HCT116 (cell line): ENCODE results near the gene IGSF21. TPM values are rescaled to one million over a fixed set of nuclear protein-coding genes. Genes with fewer than 3 reads are reported as not detected.

Experiments used
- ATAC-seq: fragments of 200-7000 bp; cut with Tn5 transposase; 2 replicates; pipeline ENCODE4 v1.9.1; 2020; ENCODE audit warnings: mild to moderate bottlenecking, moderate library complexity
- BruUV-seq: library from RNA; stranded (reverse); fragments of 400-500 nt; replicated peaks from 2 replicates; lab custom pipeline; 2021; lab: Mats Ljungman, UMichigan
- CTCF ChIA-PET: fragments of 300-600 bp; sonication (Branson Sonifier 250); formaldehyde crosslinking; loops from one replicate; lab custom pipeline; 2021; ENCODE audit warnings: antibody characterized with exemption; lab: Charles Lee
- POLR2A ChIA-PET: fragments of 300-600, 350-600 bp; sonication (Branson Sonifier 250); formaldehyde crosslinking; loops from one replicate; lab custom pipeline; 2021; ENCODE audit warnings: antibody characterized with exemption; lab: Charles Lee
- RAD21 ChIA-PET, 2 experiments: fragments of 300-600 bp; sonication (Branson Sonifier 250); formaldehyde crosslinking; loops; one replicate each; lab custom pipeline; 2023; ENCODE audit warnings: low total read pairs in 2 of 2; ENCODE audit not compliant: uncharacterized antibody in 2 of 2, unreplicated experiment in 2 of 2, low non-redundant PET in 1 of 2; lab: Charles Lee
- DNase-seq: peaks from one replicate; pipeline ENCODE4 v3.0.0-alpha.2; 2010; ENCODE audit warnings: low read depth, low spot score
- H2AFZ ChIP-seq: fragments of 200-600 bp; shearing (Covaris generic), sonication (generic); 2 replicates; pipeline ENCODE4 v1.6.1; 2017; ENCODE audit warnings: low read depth, mixed run types, mixed read lengths, antibody characterized with exemption, low read length; ENCODE audit not compliant: poor library complexity, severe bottlenecking
- H3K27ac ChIP-seq: 2 replicates; pipeline ENCODE4 v1.5.1; 2012; ENCODE audit warnings: low read depth, low read length
- H3K27me3 ChIP-seq: fragments of 200-600 bp; sonication (generic); 2 replicates; pipeline ENCODE4 v1.6.1; 2016; ENCODE audit warnings: mixed run types, low read length, mixed read lengths; ENCODE audit not compliant: insufficient read depth
- H3K36me3 ChIP-seq, 2 experiments: fragments of 200-500 bp in 1 of 2; fragments of 200-600 bp in 1 of 2; sonication (Bioruptor generic) in 1 of 2; sonication (generic) in 1 of 2; 2 replicates each; pipeline versions ENCODE4 v1.5.1 to v1.6.1; 2014 to 2016; ENCODE audit warnings: low read length in 2 of 2, inconsistent platforms in 1 of 2, mixed read lengths in 1 of 2, mixed run types in 1 of 2; ENCODE audit not compliant: insufficient read depth in 2 of 2, control insufficient read depth in 1 of 2
- H3K4me1 ChIP-seq, 2 experiments: fragments of 200-600 bp in 1 of 2; sonication (generic) in 1 of 2; 2 replicates each; pipeline versions ENCODE4 v1.5.1 to v1.6.1; 2012 to 2017; ENCODE audit warnings: low read length in 2 of 2, inconsistent platforms in 1 of 2, mild to moderate bottlenecking in 1 of 2, mixed read lengths in 1 of 2, mixed run types in 1 of 2, moderate library complexity in 1 of 2; ENCODE audit not compliant: insufficient read depth in 2 of 2, control insufficient read depth in 1 of 2
- H3K4me2 ChIP-seq: fragments of 200-600 bp; sonication (generic); 2 replicates; pipeline ENCODE4 v1.6.1; 2017; ENCODE audit warnings: mixed run types, low read length, mixed read lengths
- H3K4me3 ChIP-seq, 2 experiments: fragments of 200-600 bp in 1 of 2; sonication (generic) in 1 of 2; replicated peaks in 1 of 2; 2 replicates each; pipeline ENCODE4 v1.5.1; 2011 to 2016; ENCODE audit warnings: low read length in 2 of 2, control low read depth in 1 of 2, low read depth in 1 of 2, mild to moderate bottlenecking in 1 of 2, mixed read lengths in 1 of 2, mixed run types in 1 of 2
- H3K79me2 ChIP-seq: fragments of 200-600 bp; sonication (generic); 2 replicates; pipeline ENCODE4 v1.6.1; 2017; ENCODE audit warnings: mild to moderate bottlenecking, mixed run types, low read length, moderate library complexity, mixed read lengths; ENCODE audit not compliant: insufficient read depth
- H3K9ac ChIP-seq: fragments of 200-600 bp; sonication (generic); 2 replicates; pipeline ENCODE4 v1.6.1; 2016; ENCODE audit warnings: low read length, mixed read lengths
- H3K9me2 ChIP-seq: fragments of 200-600 bp; sonication (generic), shearing (Covaris generic); 2 replicates; pipeline ENCODE4 v1.6.1; 2017; ENCODE audit warnings: mixed run types, mild to moderate bottlenecking, moderate library complexity; ENCODE audit not compliant: insufficient read depth
- H3K9me3 ChIP-seq, 2 experiments: fragments of 200-500 bp in 1 of 2; fragments of 200-600 bp in 1 of 2; sonication (Bioruptor generic) in 1 of 2; sonication (generic) in 1 of 2; 2 replicates each; pipeline ENCODE4 v1.6.1; 2014 to 2017; ENCODE audit warnings: low read length in 2 of 2, mixed read lengths in 2 of 2, inconsistent platforms in 1 of 2, low read depth in 1 of 2, mild to moderate bottlenecking in 1 of 2, mixed run types in 1 of 2, moderate library complexity in 1 of 2; ENCODE audit not compliant: control insufficient read depth in 1 of 2, insufficient read depth in 1 of 2
- H4K20me1 ChIP-seq: fragments of 200-600 bp; sonication (generic), shearing (Covaris generic); 2 replicates; pipeline ENCODE4 v1.6.1; 2017; ENCODE audit warnings: mixed run types, mild to moderate bottlenecking, moderate library complexity; ENCODE audit not compliant: insufficient read depth
- EZH2phosphoT487 ChIP-seq: fragments of 200-600 bp; IDR thresholded peaks from 2 replicates; pipeline ENCODE4 v1.6.1; 2018; ENCODE audit warnings: antibody characterized with exemption, borderline replicate concordance
- FOSL1 ChIP-seq: IDR thresholded peaks from 2 replicates; pipeline ENCODE4 v1.6.1; 2012; ENCODE audit warnings: low read depth
- SRF ChIP-seq: IDR thresholded peaks from 2 replicates; pipeline ENCODE4 v1.6.1; 2012; ENCODE audit warnings: low read depth
- ZFX ChIP-seq: fragments of 450-650 bp; IDR thresholded peaks from 2 replicates; pipeline ENCODE4 v1.6.1; 2017
- intact Hi-C: fragments of 100-400 bp; cut with micrococcal nuclease; formaldehyde crosslinking; loops from 2 replicates; pipeline ENCODE4 v1.10.0; 2022
- total RNA-seq: library from RNA; stranded (reverse); gene quantifications from one replicate; pipeline ENCODE4 v1.2.1, GENCODE V29; 2021; ENCODE audit not compliant: unreplicated experiment
- TF ChIP-seq, protein P1 (sequence below), 3 experiments: fragments of 200-600 bp in 1 of 3; sonication (generic) in 1 of 3; IDR thresholded peaks in 2 of 3; conservative IDR thresholded peaks in 1 of 3; 2 replicates each; pipeline ENCODE4 v1.5.1; 2012 to 2017; ENCODE audit warnings: low read depth in 2 of 3, low read length in 2 of 3, antibody characterized with exemption in 1 of 3, borderline replicate concordance in 1 of 3, control low read depth in 1 of 3, mild to moderate bottlenecking in 1 of 3, mixed read lengths in 1 of 3, mixed run types in 1 of 3, moderate library complexity in 1 of 3; ENCODE audit not compliant: insufficient read depth in 1 of 3
- TF ChIP-seq, protein P2 (sequence below): IDR thresholded peaks from 2 replicates; pipeline ENCODE4 v1.6.1; 2012
- TF ChIP-seq, protein P3 (sequence below): IDR thresholded peaks from 2 replicates; pipeline ENCODE4 v1.6.1; 2012

IGSF21 gene
- total RNA-seq, 1 experiment from 2014 or later = not detected

GRCh38 chr1:18175051-18175450 is 67.5 kb downstream of the IGSF21 start:
- POLR2A ChIA-PET = no interaction called here
- Histone ChIP-seq H2AFZ (no peak overlapping the region), H3K79me2 (no peaks in the 10 kb centered on the region), H4K20me1 (no peaks in the 10 kb centered on the region), H3K4me1 (no peaks in the 10 kb centered on the region), H3K4me3 (no peak overlapping the region), H3K4me2 (no peak overlapping the region), H3K36me3 (no peaks in the 10 kb centered on the region), H3K9me3 (no peaks in the 10 kb centered on the region), H3K27ac (no peak overlapping the region), H3K9me2 (no peaks in the 10 kb centered on the region), H3K9ac (no peak overlapping the region), H3K27me3 (peaks cover 41% of the 10 kb centered on the region)
- intact Hi-C loops = no loop called here
- RAD21 ChIA-PET = no interaction called here
- ATAC-seq = no peak
- no peak for DNase-seq
- no TSS peak for BruUV-seq
- CTCF ChIA-PET = no interaction called here
- no peak for TF ChIP-seq EZH2phosphoT487
- TF ChIP-seq FOSL1 = no peak
- TF ChIP-seq, protein P1, sequence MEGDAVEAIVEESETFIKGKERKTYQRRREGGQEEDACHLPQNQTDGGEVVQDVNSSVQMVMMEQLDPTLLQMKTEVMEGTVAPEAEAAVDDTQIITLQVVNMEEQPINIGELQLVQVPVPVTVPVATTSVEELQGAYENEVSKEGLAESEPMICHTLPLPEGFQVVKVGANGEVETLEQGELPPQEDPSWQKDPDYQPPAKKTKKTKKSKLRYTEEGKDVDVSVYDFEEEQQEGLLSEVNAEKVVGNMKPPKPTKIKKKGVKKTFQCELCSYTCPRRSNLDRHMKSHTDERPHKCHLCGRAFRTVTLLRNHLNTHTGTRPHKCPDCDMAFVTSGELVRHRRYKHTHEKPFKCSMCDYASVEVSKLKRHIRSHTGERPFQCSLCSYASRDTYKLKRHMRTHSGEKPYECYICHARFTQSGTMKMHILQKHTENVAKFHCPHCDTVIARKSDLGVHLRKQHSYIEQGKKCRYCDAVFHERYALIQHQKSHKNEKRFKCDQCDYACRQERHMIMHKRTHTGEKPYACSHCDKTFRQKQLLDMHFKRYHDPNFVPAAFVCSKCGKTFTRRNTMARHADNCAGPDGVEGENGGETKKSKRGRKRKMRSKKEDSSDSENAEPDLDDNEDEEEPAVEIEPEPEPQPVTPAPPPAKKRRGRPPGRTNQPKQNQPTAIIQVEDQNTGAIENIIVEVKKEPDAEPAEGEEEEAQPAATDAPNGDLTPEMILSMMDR (IDR thresholded peaks at IDR 0.05 in 2 of 3, conservative IDR thresholded peaks at IDR 0.05 in 1 of 3; ENCODE audit: borderline replicate concordance in 1 of 3, insufficient read depth in 1 of 3, low read depth in 2 of 3, low read length in 2 of 3) = no peak
- TF ChIP-seq ZFX = no peak
- no peak for TF ChIP-seq SRF
- TF ChIP-seq, protein P2, sequence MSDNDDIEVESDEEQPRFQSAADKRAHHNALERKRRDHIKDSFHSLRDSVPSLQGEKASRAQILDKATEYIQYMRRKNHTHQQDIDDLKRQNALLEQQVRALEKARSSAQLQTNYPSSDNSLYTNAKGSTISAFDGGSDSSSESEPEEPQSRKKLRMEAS = no peak
- TF ChIP-seq, protein P3, sequence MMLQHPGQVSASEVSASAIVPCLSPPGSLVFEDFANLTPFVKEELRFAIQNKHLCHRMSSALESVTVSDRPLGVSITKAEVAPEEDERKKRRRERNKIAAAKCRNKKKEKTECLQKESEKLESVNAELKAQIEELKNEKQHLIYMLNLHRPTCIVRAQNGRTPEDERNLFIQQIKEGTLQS = no peak
